Measurements from ENCODE around the gene PSORS1C2. TPM values are rescaled to one million over a fixed set of nuclear protein-coding genes. Genes with fewer than 3 reads are reported as not detected.
"Not testable (repeated sequence)": the region's sequence is repeated elsewhere in the genome, so short reads cannot be mapped to it uniquely, and the experiment has no call there.

Gene PSORS1C2
- total RNA-seq, 2 experiments from 2014 or later = not detected

DNA sequence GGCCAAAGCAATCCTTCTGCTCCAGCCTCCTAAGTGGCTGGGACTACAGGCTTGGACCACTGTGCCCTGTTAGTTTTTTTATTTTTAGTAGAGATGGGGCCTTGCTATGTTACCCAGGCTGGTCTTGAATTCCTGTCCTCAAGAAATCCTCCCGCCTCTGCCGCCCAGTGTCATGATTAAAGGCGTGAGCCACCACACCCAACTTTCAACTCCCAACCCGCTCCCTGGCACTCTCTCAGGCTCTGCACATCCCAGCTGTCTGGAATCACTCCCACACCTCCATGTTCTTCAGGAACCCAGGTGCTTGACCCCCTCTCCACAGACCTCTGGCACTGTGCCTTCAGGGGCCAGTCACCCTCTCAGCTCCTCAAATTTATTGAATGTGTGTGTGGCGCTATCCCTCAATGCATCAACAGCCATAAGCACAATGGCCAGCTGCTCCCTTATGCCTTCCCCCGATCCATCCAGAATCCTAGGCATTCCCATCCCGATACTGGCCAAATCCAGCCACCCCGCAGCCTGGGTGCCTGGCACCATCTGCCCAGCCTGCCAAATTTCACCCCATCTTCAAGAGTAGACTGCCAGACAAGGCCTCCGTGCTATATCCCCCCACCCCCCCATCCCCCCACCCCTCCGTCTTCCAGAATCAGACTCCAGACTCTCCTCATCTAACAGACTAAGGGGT is 32.3 kb upstream of the PSORS1C2 start:
- H3K36me3 ChIP-seq (ENCODE audit: insufficient read depth, low read length) = no peaks in the 10 kb centered on the region
- ATAC-seq (ENCODE audit: poor library complexity) (no peak), DNase-seq (no peak)
- no peaks in the 10 kb centered on the region for H3K27me3 ChIP-seq (ENCODE audit: control insufficient read depth in 1 of 2, insufficient read depth in 2 of 2, low read length in 2 of 2)
- H3K9me3 Mint-ChIP-seq = no peaks in the 10 kb centered on the region
- no peaks in the 10 kb centered on the region for H3K4me1 ChIP-seq (ENCODE audit: insufficient read depth, low read length)
- TF ChIP-seq, protein P1, sequence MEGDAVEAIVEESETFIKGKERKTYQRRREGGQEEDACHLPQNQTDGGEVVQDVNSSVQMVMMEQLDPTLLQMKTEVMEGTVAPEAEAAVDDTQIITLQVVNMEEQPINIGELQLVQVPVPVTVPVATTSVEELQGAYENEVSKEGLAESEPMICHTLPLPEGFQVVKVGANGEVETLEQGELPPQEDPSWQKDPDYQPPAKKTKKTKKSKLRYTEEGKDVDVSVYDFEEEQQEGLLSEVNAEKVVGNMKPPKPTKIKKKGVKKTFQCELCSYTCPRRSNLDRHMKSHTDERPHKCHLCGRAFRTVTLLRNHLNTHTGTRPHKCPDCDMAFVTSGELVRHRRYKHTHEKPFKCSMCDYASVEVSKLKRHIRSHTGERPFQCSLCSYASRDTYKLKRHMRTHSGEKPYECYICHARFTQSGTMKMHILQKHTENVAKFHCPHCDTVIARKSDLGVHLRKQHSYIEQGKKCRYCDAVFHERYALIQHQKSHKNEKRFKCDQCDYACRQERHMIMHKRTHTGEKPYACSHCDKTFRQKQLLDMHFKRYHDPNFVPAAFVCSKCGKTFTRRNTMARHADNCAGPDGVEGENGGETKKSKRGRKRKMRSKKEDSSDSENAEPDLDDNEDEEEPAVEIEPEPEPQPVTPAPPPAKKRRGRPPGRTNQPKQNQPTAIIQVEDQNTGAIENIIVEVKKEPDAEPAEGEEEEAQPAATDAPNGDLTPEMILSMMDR (IDR thresholded peaks at IDR 0.05) = no peak
- H3K27me3 Mint-ChIP-seq = no peaks in the 10 kb centered on the region
- H3K9me3 ChIP-seq (ENCODE audit: control insufficient read depth in 1 of 2, insufficient read depth in 1 of 2, low read length in 2 of 2) = no peaks in the 10 kb centered on the region
- CTCF ChIA-PET = no interaction called here
- POLR2A ChIA-PET = no interaction called here
- no peaks in the 10 kb centered on the region for H3K4me1 Mint-ChIP-seq (ENCODE audit: low read depth)
- H3K27ac ChIP-seq (ENCODE audit: low read depth in 1 of 2, low read length in 2 of 2) = no peak overlapping the region
- H3K27ac Mint-ChIP-seq = no peak overlapping the region
- H3K4me3 ChIP-seq (ENCODE audit: low read length) = no peak overlapping the region
- H3K4me3 Mint-ChIP-seq = no peak overlapping the region
- no peaks in the 10 kb centered on the region for H3K36me3 Mint-ChIP-seq (ENCODE audit: low read depth)
- intact Hi-C loops (cut with DNase I, micrococcal nuclease) = no loop called here

DNA sequence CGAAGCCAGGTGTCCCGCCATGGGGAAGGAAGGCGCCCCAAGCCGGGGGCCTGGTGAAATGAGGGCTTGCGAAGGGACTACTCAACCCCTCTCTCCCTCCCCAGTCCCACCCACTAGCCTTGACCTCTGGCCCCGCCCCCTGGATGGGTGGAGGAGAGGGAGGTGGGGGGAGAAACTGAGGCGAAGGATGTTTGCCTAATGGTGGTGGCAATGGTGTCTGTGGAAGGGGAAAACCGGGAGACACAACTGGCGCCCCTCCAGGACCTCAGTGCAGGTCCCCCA is 31.7 kb upstream of the PSORS1C2 start, which contains the start of gene POU5F1:
TSS of gene POU5F1 (minus strand) at position 83 of the 282 bp plus-strand sequence. CDS start at position 21, 62 bp downstream.
- H3K27ac Mint-ChIP-seq = no peak within 1 kb of the TSS
- CTCF ChIA-PET = no interaction called here
- H3K4me3 Mint-ChIP-seq = no peak within 1 kb of the TSS

DNA sequence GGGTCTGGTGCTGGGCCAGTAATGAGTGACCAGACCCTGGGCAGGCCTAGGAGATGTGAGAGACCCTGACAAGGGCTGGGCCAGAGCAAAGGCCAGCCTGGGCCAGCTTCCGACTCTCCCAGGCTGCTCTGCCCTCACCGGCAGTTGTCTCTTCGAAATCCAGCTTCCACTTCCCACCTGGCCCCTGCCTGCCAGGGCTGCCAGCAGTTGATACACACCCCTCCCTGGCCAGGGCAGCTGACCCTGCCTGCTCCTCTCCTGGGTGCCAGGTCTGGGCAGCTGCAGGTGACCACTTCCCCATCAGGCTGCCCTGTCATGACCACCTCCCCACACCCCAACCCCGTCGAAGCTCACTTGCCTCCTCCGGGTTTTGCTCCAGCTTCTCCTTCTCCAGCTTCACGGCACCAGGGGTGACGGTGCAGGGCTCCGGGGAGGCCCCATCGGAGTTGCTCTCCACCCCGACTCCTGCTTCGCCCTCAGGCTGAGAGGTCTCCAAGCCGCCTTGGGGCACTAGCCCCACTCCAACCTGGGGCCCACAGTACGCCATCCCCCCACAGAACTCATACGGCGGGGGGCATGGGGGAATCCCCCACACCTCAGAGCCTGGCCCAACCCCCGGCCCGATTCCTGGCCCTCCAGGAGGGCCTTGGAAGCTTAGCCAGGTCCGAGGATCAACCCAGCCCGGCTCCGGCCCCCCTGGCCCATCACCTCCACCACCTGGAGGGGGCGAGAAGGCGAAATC is 31.2 kb upstream of the PSORS1C2 start:
- H3K9me3 ChIP-seq (ENCODE audit: control insufficient read depth in 1 of 2, insufficient read depth in 1 of 2, low read length in 2 of 2); H3K27me3 ChIP-seq (ENCODE audit: control insufficient read depth in 1 of 2, insufficient read depth in 2 of 2, low read length in 2 of 2); DNase-seq; H3K4me3 Mint-ChIP-seq; H3K27ac Mint-ChIP-seq; ATAC-seq (ENCODE audit: poor library complexity); H3K27ac ChIP-seq (ENCODE audit: low read depth in 1 of 2, low read length in 2 of 2); H3K27me3 Mint-ChIP-seq; H3K4me1 Mint-ChIP-seq (ENCODE audit: low read depth); H3K4me3 ChIP-seq (ENCODE audit: low read length); intact Hi-C loops (cut with DNase I, micrococcal nuclease); CTCF ChIA-PET; H3K36me3 Mint-ChIP-seq (ENCODE audit: low read depth); H3K9me3 Mint-ChIP-seq; H3K4me1 ChIP-seq (ENCODE audit: insufficient read depth, low read length); H3K36me3 ChIP-seq (ENCODE audit: insufficient read depth, low read length); POLR2A ChIA-PET: not testable (repeated sequence)

More for the DNA sequence above, 31.7 kb upstream of the PSORS1C2 start, which contains the start of gene POU5F1:
- H3K4me1 ChIP-seq (ENCODE audit: insufficient read depth, low read length) = no peaks in the 10 kb centered on the region
- H3K9me3 ChIP-seq (ENCODE audit: control insufficient read depth in 1 of 2, insufficient read depth in 1 of 2, low read length in 2 of 2) = no peaks in the 10 kb centered on the region
- no peak within 1 kb of the TSS for H3K27ac ChIP-seq (ENCODE audit: low read depth in 1 of 2, low read length in 2 of 2)
- POLR2A ChIA-PET = no interaction called here
- intact Hi-C loops (cut with DNase I, micrococcal nuclease) = no loop called here
- no peaks in the 10 kb centered on the region for H3K36me3 Mint-ChIP-seq (ENCODE audit: low read depth)
- H3K27me3 Mint-ChIP-seq = no peaks in the 10 kb centered on the region
- TF ChIP-seq, protein P1 (IDR thresholded peaks at IDR 0.05) = no peak
- H3K27me3 ChIP-seq (ENCODE audit: control insufficient read depth in 1 of 2, insufficient read depth in 2 of 2, low read length in 2 of 2) = no peaks in the 10 kb centered on the region
- no peaks in the 10 kb centered on the region for H3K36me3 ChIP-seq (ENCODE audit: insufficient read depth, low read length)
- ATAC-seq (ENCODE audit: poor library complexity) = no peak
- H3K9me3 Mint-ChIP-seq = no peaks in the 10 kb centered on the region
- no peak within 1 kb of the TSS for H3K4me3 ChIP-seq (ENCODE audit: low read length)
- DNase-seq = no peak
- no peaks in the 10 kb centered on the region for H3K4me1 Mint-ChIP-seq (ENCODE audit: low read depth)

All from CD4-positive, alpha-beta T cell (primary cell).